Uterus (tissue), 2 donors: ENCODE data around the gene OR2T10.
"Not testable (repeated sequence)": the region's sequence is repeated elsewhere in the genome, so short reads cannot be mapped to it uniquely, and the experiment has no call there.

ENCODE experiments used
- POLR2A ChIP-seq, 2 donors: fragments of 450-650 bp; IDR thresholded peaks; one replicate each; pipeline ENCODE4 v1.6.1; 2016; ENCODE audit warnings: antibody characterized with exemption in 2 of 2, mild to moderate bottlenecking in 1 of 2, moderate library complexity in 1 of 2
- TF ChIP-seq, protein P1 (sequence below), 4 experiments: fragments of 200-600 bp in 2 of 4; fragments of 450-650 bp in 2 of 4; sonication (generic) in 2 of 4; IDR thresholded peaks; one replicate each; pipeline ENCODE4 v1.5.1; 2016 to 2019; ENCODE audit warnings: antibody characterized with exemption in 4 of 4, mild to moderate bottlenecking in 2 of 4, moderate library complexity in 1 of 4

DNA sequence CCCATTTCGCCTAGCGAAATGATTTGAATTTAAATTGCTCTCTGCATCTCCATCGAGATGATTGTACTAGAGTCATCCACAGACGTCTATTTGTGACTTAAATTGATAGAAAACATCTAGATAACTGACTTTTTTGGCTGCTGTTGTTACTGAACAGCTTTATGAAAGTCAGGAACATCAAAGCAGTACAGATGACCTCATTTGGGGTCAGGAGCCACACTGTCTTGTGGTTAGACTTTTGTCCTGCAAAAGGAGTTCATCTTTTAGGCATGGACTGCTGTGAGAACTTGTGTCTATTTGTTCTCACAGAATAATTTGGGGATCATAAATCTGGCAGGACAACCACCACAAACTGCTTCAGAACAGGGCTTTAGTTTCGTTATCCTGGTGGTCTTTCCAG is 42.2 kb upstream of the OR2T10 start:
- TF ChIP-seq, protein P1, sequence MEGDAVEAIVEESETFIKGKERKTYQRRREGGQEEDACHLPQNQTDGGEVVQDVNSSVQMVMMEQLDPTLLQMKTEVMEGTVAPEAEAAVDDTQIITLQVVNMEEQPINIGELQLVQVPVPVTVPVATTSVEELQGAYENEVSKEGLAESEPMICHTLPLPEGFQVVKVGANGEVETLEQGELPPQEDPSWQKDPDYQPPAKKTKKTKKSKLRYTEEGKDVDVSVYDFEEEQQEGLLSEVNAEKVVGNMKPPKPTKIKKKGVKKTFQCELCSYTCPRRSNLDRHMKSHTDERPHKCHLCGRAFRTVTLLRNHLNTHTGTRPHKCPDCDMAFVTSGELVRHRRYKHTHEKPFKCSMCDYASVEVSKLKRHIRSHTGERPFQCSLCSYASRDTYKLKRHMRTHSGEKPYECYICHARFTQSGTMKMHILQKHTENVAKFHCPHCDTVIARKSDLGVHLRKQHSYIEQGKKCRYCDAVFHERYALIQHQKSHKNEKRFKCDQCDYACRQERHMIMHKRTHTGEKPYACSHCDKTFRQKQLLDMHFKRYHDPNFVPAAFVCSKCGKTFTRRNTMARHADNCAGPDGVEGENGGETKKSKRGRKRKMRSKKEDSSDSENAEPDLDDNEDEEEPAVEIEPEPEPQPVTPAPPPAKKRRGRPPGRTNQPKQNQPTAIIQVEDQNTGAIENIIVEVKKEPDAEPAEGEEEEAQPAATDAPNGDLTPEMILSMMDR (IDR thresholded peaks at IDR 0.05): not testable (repeated sequence)
- not testable (repeated sequence) for TF ChIP-seq POLR2A (IDR thresholded peaks at IDR 0.05)
